Measurements from ENCODE around the gene ASB13.
"Not testable (repeated sequence)": the region's sequence is repeated elsewhere in the genome, so short reads cannot be mapped to it uniquely, and the experiment has no call there.

Gene ASB13

DNA sequence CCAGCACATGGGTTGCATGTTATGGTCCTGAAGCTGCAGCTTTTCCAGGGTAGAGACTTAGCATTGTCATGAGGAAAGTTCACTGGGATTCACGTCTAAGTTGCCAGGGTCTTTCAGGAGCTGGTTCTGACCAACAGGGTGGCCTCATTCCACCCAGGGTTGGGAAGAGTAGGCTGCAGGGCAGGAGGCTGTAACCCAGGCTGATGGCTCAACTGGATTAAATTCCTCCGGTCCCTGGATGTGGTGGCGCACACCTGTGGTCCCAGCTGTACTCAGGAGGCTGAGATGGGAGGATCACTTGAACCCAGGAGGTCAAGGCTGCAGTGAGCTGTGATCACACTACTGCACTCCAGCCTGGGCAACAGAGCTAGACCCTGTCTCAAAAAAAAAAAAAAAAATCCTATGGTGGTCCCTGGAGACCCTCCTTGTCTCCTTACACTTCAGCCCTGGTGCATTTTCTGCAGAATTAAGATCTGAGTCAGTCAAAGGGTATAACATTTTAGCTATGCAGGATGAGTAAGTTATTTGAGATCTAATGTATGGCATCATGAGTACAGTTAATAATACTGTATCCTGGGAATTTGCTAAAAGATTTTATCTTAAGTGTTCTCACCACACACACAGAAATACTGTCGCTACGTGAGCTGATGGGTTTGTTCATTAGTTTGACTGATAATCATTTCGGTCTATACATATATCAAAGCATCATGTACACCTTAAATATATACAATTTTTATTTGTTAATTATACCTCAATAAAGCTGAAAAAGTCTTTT lies 44.0 kb downstream of the ASB13 start:
- no peak for DNase-seq

GRCh38 chr10:5621371-5621770 lies 45.0 kb downstream of the ASB13 start:
- DNase-seq = not testable (repeated sequence)

DNA sequence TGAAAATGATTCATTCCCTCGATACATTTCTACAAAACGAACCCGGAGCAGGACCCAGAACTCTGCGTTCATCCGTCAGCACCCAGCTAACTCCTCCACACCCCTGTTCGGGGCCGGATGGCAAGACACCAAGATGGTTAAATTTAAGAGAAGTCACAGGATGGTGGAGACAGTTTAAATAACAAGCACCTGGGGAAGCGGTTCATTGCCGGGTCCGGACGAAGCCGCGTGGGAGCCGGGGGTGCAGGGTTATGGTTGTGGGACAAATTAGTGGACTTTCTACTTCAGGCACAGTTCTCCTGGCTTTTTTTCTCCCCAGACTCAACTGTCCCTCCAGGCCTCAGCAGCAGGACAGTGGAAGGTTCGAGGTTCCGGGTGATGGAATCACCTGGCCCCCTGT lies 45.4 kb downstream of the ASB13 start:
- no peak for DNase-seq

DNA sequence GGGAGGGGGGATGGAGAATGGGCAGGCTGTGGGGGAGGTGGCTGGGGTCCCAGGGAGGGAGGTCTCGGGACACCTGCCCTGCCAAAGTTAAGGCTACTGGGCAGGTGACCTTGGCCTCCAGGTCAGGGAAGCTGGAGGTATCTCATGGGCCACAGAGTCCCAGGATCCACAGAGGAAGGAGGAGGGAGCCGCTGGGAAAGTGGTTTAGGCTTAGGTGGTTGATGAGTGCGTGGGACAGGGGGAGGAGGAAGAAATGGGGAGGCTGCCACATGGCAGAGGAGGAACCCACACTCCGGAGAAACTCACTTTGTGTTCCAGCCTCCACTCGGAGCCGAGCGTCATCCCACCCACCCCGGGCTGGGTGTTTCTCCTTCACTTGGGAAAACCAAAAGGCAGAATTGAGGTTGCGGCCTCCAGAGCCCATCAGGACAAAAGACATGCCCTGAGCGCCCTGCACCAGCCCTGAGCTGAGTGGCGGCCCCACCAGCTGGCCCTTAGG lies 46.1 kb downstream of the ASB13 start:
- no peak for DNase-seq

DNA sequence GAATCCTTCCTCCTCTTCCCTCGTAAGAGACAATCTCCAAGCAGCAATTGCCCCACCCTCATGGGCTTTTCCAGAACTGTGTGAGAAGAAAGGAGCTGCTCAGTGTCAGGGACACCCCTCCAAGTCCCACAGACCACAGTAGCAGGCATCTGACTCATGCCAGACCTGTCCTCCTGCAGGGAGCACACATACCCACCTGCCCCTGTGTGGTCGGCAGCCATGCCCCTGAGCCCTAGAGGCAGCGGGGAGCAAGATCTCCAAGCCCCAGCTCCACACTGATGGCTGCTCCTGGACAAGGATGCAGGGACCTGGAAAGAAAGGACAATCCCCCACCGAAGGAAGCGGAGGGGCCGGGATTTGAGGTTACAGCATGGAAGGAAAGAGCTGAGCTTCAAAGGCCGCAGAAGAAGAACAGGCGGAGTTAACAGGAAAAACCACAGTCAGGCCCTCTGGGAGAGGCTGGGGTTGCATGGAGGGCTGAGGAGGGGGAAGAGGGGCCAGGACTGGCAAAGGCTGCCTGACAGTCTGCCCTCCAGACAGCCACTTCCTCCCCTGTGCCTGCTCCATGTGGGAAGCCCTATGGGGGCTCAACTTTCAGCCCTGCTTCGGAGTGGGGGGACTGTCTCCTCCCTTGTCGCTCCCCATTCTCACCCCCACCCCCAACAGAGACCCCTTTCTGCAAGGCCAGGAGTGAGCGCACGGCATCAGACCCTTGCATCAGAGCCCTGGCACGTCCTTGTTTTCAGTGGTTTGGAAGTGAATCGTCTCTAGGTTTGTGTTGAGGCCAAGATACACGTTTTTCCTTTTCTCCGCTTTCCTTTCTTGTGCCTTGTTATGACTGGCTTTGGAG lies 46.8 kb downstream of the ASB13 start:
- DNase-seq = no peak

DNA sequence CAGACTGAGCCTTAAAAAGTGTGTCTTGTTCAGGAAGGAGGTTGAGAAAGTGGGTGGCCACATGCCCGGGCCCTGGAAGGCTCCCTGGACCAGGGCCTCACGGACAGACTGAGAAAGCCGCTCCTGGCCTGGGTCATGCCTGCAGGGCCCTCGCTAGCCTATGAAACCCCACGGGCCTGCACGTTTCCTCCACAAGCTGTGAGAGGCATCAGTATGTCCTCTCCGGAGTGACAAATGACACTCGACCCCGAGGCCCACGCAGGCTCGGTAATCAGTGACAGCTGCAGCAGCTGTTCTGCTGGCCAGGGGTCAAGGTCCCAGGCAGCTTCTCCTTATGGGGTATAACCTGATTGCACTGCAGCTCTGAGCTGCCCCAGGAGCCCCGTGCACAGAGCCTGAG lies 47.6 kb downstream of the ASB13 start:
- no peak for DNase-seq

- DNase-seq = no peak
Measured at GRCh38 chr10:5618042-5618441, 48.4 kb downstream of the ASB13 start.

DNA sequence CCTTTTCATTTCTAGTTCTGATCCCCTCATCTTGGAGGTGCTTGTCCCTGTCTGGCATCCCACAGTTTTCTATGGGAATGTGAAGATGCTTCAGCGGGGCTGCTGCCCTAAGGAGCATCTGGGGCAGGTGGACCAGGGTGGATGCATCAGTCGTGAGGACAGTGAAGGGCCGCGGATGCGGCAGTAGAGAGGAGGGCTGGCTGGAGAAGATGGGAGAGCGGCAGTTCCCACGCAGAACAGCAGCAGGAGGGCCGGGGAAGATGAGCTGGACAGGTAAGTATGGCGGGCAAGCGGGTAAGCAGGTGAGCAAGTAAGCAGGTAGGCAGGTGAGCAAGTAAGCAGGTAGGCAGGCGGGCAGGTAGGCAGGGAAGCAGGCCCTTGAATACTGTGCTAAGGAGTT lies 48.9 kb downstream of the ASB13 start:
- no peak for DNase-seq

DNA sequence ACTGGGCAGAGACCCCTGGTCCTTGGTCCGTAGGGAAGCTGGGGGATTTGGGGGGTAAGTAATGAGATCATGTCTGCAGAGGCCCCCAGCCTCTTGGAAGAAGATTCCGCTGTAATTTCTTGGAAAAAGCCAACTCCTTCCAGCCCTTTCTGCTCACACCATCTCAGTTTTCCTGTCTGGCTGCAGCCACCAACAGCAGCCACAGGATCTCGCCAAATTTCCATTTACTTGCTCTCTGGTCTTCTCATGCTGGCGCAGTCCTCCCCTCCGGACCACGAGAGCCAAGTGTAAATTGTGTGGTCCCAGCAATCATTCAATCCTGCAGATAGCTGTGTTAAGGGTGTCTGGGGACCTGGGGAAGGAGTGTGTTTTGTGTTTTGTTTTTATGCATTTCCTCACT lies 49.6 kb downstream of the ASB13 start:
- no peak for DNase-seq

GRCh38 chr10:5616046-5616445 lies 50.3 kb downstream of the ASB13 start:
- no peak for DNase-seq

DNA sequence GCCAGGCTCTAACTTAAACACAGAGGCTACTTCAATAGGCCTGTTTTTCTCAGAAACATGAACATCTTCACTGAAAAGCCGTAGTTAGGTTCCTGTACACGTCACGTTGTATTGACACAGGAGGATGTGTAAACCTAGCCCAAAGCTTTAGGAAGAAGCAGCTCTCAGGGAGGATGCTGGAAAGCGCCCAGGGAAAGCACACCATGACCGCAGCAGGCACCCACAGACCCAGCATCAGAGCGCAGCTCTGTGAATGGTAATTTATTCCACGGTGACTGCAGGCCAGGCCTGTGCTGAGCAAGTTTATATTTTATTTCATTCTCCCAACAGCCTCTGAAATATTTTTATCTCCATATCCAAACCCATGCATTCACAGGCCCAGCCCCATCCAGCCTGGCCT lies 51.1 kb downstream of the ASB13 start:
- no peak for DNase-seq

DNA sequence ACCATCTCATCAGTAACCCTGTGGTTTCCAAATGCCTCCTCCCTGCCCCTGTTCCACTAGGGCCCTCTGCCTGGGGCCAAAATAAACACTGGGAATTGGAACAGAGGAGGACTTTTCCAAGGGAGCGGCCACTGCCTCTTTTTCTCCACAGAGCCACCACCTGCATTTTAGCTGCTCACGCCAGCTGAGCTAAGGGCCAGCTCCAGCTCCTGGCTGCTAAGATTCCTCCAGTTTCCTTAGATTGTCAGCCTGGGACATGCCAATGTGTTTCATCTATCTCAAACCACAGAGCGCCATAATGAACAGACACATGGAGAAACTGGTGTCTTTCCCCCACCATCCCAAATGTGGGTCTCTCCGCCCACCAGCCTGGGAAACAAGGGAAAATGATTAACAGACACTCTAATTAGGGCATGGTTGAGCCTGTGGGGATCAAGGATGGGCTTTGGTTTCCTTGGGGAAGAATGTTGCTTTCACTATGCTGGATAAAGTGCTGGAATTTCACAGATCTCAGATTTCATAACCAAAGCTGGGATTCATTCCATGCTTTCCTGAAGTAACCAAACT lies 52.2 kb downstream of the ASB13 start:
- DNase-seq = no peak

- DNase-seq = no peak
Measured at GRCh38 chr10:5613481-5614154, 52.8 kb downstream of the ASB13 start.

- DNase-seq = no peak
Measured at GRCh38 chr10:5611899-5612680, 54.3 kb downstream of the ASB13 start.

GRCh38 chr10:5609952-5610616 lies 56.3 kb downstream of the ASB13 start:
- no peak for DNase-seq

- no peak for DNase-seq
Measured at GRCh38 chr10:5608608-5609220, 57.7 kb downstream of the ASB13 start.

GRCh38 chr10:5607594-5607993 lies 58.8 kb downstream of the ASB13 start:
- DNase-seq = no peak

- DNase-seq = no peak
Measured at GRCh38 chr10:5606864-5607263, 59.5 kb downstream of the ASB13 start.

DNA sequence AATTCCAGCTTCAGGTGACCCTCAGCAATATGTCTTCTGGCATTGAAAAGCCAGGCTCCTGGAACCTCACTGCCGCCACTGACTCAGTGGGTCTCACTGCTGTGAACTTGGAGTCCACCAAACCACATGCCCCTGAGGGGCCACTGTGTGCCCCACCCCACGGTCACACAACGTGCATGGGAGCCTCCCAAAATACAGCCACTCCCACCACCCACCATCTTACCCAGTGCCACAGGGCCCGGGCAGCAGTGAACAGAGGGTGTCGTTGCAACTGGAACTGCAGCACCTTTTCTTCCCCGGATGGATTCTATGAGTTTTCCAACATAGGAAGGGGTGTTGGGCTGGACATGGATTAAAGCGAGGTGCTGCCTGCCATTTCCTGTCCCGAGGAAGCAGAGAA lies 60.1 kb downstream of the ASB13 start:
- DNase-seq = no peak

DNA sequence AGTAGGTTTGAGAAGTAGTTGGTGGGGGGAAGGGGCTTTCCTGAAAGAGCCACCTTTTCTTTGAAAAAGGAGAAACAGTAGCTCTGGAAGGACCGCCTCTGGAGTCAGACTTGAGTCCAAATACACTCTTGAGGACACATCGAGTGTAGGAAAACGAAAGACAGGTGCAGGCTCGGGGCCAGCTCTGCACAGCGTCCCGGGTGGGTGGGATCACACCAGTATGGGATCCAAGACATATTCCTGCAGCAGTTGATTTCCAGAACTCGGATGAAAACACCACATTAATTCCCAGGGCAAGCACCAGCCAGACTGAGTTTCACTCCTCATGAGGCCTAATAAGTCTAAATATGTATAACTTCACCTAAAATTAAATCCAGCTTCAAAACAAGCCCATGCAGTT lies 61.4 kb downstream of the ASB13 start:
- no peak for DNase-seq

DNA sequence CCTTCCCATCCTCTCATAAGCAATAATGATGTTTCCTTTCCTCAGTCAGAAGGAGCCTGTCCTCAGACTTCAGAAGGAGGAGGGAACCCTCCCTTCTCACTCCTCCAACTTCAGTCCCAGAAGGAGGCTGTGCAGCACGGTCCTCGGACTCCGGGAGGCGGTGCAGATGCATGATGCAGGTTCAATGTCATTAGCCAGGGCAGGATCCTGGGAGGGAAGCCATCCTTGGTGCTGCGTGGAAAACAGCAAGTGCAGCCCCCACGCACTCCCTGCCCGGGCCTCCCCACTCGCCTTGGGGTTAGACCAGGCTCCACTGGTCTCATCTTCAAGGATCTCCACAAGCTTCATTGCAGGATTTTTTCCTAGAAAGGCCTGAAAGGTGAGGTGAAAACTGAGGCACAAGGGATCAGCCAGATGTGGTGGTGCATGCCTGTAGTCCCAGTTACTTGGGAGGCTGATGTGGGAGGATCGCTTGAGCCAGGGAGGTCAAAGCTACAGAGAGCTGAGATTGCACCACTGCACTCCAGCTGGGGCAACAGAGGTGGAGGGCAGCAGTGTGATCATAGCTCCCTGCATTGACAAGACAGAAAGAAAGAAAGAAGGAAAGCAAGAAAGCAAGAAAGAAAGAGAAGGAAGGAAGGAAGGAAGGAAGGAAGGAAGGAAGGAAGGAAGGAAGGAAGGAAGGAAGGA lies 62.0 kb downstream of the ASB13 start:
- no peak for DNase-seq
